Measurements from ENCODE around the gene CLEC9A. TPM values are rescaled to one million over a fixed set of nuclear protein-coding genes. Genes with fewer than 3 reads are reported as not detected.

Gene CLEC9A
- total RNA-seq, 2 donors from 2014 or later: not detected

DNA sequence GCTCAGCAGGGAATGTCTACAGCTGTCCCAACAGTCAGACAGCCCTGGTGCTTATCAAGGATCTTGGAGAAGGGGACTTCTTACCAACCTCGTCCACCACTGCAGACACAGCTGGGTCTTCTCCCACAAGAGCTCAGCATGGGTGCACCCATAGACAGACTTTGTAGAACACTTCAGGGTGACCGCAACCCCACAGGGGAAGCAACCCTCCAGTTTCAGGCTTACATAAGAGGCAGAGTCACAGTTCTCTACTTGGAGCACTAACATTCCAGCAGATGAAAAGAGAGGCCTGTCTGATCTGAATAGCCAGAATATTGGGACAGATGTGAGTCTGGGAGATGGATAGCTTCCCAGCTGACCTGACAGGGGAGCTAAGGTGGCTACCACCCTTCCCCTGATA is 71.8 kb downstream of the CLEC9A start:
- 82 to 88% methylated on average over 2 of the region's 2 CpGs for WGBS, 2 experiments (ENCODE audit: insufficient coverage in 1 of 2, insufficient read length in 1 of 2)
- Histone ChIP-seq H3K4me3 (ENCODE audit: low read length) (no peak overlapping the region), H3K36me3 (ENCODE audit: control insufficient read depth, insufficient read depth, low read length) (no peaks in the 10 kb centered on the region), H3K9ac (ENCODE audit: extremely low read depth, low read length, poor library complexity, severe bottlenecking) (no peak overlapping the region), H3K9me3 (ENCODE audit: control insufficient read depth, low read length) (peaks cover 11% of the 10 kb centered on the region), H3K27me3 (ENCODE audit: control insufficient read depth, insufficient read depth, low read length, poor library complexity, severe bottlenecking) (no peaks in the 10 kb centered on the region), H3K27ac (ENCODE audit: low read depth, low read length) (no peak overlapping the region), H3K4me1 (ENCODE audit: control insufficient read depth, insufficient read depth, low read length) (no peaks in the 10 kb centered on the region)
- peaks cover 4% of the 10 kb centered on the region for H3K36me3 Mint-ChIP-seq (ENCODE audit: low read depth)
- H3K4me1 Mint-ChIP-seq: peaks cover 13% of the 10 kb centered on the region
- DNase-seq: no peak
- peaks cover 15% of the 10 kb centered on the region for H3K9me3 Mint-ChIP-seq
- H3K27ac Mint-ChIP-seq: no peak overlapping the region
- H3K4me3 Mint-ChIP-seq: no peak overlapping the region
- TF ChIP-seq, protein P1, sequence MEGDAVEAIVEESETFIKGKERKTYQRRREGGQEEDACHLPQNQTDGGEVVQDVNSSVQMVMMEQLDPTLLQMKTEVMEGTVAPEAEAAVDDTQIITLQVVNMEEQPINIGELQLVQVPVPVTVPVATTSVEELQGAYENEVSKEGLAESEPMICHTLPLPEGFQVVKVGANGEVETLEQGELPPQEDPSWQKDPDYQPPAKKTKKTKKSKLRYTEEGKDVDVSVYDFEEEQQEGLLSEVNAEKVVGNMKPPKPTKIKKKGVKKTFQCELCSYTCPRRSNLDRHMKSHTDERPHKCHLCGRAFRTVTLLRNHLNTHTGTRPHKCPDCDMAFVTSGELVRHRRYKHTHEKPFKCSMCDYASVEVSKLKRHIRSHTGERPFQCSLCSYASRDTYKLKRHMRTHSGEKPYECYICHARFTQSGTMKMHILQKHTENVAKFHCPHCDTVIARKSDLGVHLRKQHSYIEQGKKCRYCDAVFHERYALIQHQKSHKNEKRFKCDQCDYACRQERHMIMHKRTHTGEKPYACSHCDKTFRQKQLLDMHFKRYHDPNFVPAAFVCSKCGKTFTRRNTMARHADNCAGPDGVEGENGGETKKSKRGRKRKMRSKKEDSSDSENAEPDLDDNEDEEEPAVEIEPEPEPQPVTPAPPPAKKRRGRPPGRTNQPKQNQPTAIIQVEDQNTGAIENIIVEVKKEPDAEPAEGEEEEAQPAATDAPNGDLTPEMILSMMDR (conservative IDR thresholded peaks at IDR 0.05): no peak
- H3K27me3 Mint-ChIP-seq (ENCODE audit: insufficient read depth): peaks cover 5% of the 10 kb centered on the region

DNA sequence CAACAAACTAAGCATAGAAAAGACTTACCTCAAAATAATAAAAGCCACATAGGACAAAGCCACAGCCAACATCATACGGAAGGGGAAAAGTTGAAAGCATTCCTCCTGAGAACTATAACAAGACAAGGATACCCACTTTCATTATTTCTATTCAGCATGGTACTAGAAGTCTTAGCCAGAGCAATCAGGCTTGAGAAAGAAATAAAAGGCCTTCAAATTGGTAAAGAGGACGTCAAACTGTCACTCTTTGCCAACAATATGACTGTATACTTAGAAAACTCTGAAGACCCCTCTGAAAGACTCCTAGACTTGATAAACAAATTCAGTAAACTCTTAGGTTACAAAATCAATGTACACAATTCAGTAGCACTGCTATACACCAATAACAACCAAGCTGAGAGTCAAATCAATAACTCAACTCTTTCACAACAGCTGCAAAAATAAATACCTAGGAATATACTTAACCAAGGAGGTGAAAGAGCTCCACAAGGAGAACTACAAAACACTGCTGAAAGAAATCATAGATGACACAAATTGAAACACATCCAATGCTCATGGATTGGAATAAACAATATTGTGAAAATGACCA is 79.9 kb downstream of the CLEC9A start:
- Mint-ChIP-seq H3K27me3 (ENCODE audit: insufficient read depth) (peaks cover 4% of the 10 kb centered on the region), H3K4me1 (no peaks in the 10 kb centered on the region), H3K27ac (no peak overlapping the region), H3K9me3 (peaks cover 26% of the 10 kb centered on the region), H3K4me3 (no peak overlapping the region), H3K36me3 (ENCODE audit: low read depth) (no peaks in the 10 kb centered on the region)
- no peak overlapping the region for H3K27ac ChIP-seq (ENCODE audit: low read depth, low read length)
- H3K9ac ChIP-seq (ENCODE audit: extremely low read depth, low read length, poor library complexity, severe bottlenecking): no peak overlapping the region
- WGBS, 2 experiments (ENCODE audit: insufficient coverage in 1 of 2, insufficient read length in 1 of 2): 80 to 85% methylated on average over 1 to 2 of the region's 2 CpGs
- no peak overlapping the region for H3K4me3 ChIP-seq (ENCODE audit: low read length)
- H3K36me3 ChIP-seq (ENCODE audit: control insufficient read depth, insufficient read depth, low read length): no peaks in the 10 kb centered on the region
- DNase-seq: no peak
- no peaks in the 10 kb centered on the region for H3K27me3 ChIP-seq (ENCODE audit: control insufficient read depth, insufficient read depth, low read length, poor library complexity, severe bottlenecking)
- no peaks in the 10 kb centered on the region for H3K4me1 ChIP-seq (ENCODE audit: control insufficient read depth, insufficient read depth, low read length)
- no peaks in the 10 kb centered on the region for H3K9me3 ChIP-seq (ENCODE audit: control insufficient read depth, low read length)
- TF ChIP-seq, protein P1 (conservative IDR thresholded peaks at IDR 0.05): no peak

DNA sequence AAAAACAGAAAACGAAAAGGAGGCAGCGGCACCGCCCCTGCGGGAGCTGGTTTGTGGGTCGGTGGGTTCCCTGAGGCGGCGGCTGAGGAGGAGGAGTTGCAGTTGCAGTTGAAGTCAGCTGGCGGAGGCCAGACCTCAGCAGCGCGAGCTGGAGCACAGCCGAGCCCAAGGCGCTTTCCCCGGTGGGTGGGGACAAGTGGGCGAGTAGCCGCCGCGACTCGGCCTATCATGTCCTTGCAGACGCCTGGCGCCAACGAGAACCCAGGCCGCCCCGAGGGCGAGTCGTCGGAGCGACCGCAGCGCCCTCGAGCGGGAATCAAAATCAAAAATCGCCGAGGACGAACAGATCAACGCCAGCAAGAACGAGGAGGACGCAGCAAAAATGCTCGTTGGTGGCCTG is 81.0 kb downstream of the CLEC9A start:
- no peak for DNase-seq
- Histone ChIP-seq H3K27me3 (ENCODE audit: control insufficient read depth, insufficient read depth, low read length, poor library complexity, severe bottlenecking) (no peaks in the 10 kb centered on the region), H3K9ac (ENCODE audit: extremely low read depth, low read length, poor library complexity, severe bottlenecking) (no peak overlapping the region), H3K27ac (ENCODE audit: low read depth, low read length) (no peak overlapping the region), H3K4me3 (ENCODE audit: low read length) (no peak overlapping the region), H3K36me3 (ENCODE audit: control insufficient read depth, insufficient read depth, low read length) (no peaks in the 10 kb centered on the region), H3K9me3 (ENCODE audit: control insufficient read depth, low read length) (no peaks in the 10 kb centered on the region), H3K4me1 (ENCODE audit: control insufficient read depth, insufficient read depth, low read length) (no peaks in the 10 kb centered on the region)
- Mint-ChIP-seq H3K36me3 (ENCODE audit: low read depth) (no peaks in the 10 kb centered on the region), H3K9me3 (peaks cover 26% of the 10 kb centered on the region), H3K4me1 (no peaks in the 10 kb centered on the region), H3K27ac (no peak overlapping the region), H3K4me3 (no peak overlapping the region), H3K27me3 (ENCODE audit: insufficient read depth) (no peaks in the 10 kb centered on the region)
- WGBS, 2 experiments (ENCODE audit: insufficient coverage in 1 of 2, insufficient read length in 1 of 2): 94 to 96% methylated on average over 31 to 38 of the region's 38 CpGs
- TF ChIP-seq, protein P1 (conservative IDR thresholded peaks at IDR 0.05): no peak

Measured in endodermal cell (in vitro differentiated cells).